ENCODE data around the gene DGKA. TPM values are rescaled to one million over a fixed set of nuclear protein-coding genes. Genes with fewer than 3 reads are reported as not detected.
"Not testable (repeated sequence)": the region's sequence is repeated elsewhere in the genome, so short reads cannot be mapped to it uniquely, and the experiment has no call there.

DGKA gene
- total RNA-seq, 4 donors from 2014 or later: 185 to 556 (median 198) TPM

GRCh38 chr12:55984861-55985260 lies 53.9 kb downstream of the DGKA start:
- Histone ChIP-seq H3K9me3 (no peaks in the 10 kb centered on the region), H3K4me1 (no peaks in the 10 kb centered on the region), H3K27ac (no peak overlapping the region), H3K36me3 (peaks cover 78% of the 10 kb centered on the region), H3K27me3 (no peaks in the 10 kb centered on the region), H3K4me3 (no peak overlapping the region)
- WGBS: 79% methylated on average over 2 of the region's 2 CpGs
- TF ChIP-seq EP300 (IDR thresholded peaks at IDR 0.05) (no peak), POLR2AphosphoS5 (IDR thresholded peaks at IDR 0.05) (no peak), CTCF (IDR thresholded peaks at IDR 0.05) (no peak), POLR2A (IDR thresholded peaks at IDR 0.05) (no peak)
- no peak for DNase-seq (ENCODE audit: low spot score in 2 of 2)

- TF ChIP-seq POLR2AphosphoS5 (IDR thresholded peaks at IDR 0.05) (no peak), EP300 (IDR thresholded peaks at IDR 0.05) (no peak), POLR2A (IDR thresholded peaks at IDR 0.05) (no peak), CTCF (IDR thresholded peaks at IDR 0.05) (no peak)
- Histone ChIP-seq H3K9me3 (no peaks in the 10 kb centered on the region), H3K27me3 (no peaks in the 10 kb centered on the region), H3K4me3 (no peak overlapping the region), H3K4me1 (no peaks in the 10 kb centered on the region), H3K36me3 (peaks cover 81% of the 10 kb centered on the region), H3K27ac (no peak overlapping the region)
- DNase-seq (ENCODE audit: low spot score in 2 of 2): no peak
- WGBS: 85% methylated on average over 4 of the region's 4 CpGs
Measured at GRCh38 chr12:55985341-55985740, 54.4 kb downstream of the DGKA start.

- not testable (repeated sequence) for DNase-seq (ENCODE audit: low spot score in 2 of 2); H3K27me3 ChIP-seq
Measured at GRCh38 chr12:55985976-55986375, 55.0 kb downstream of the DGKA start.

GRCh38 chr12:55991110-55991509 lies 60.1 kb downstream of the DGKA start:
- no peak overlapping the region for H3K27ac ChIP-seq
- no peaks in the 10 kb centered on the region for H3K27me3 ChIP-seq
- peaks cover 1% of the 10 kb centered on the region for H3K4me1 ChIP-seq
- WGBS: 95% methylated on average over 3 of the region's 3 CpGs
- no peaks in the 10 kb centered on the region for H3K9me3 ChIP-seq
- TF ChIP-seq EP300 (IDR thresholded peaks at IDR 0.05): no peak
- TF ChIP-seq CTCF (IDR thresholded peaks at IDR 0.05): no peak
- TF ChIP-seq POLR2AphosphoS5 (IDR thresholded peaks at IDR 0.05): no peak
- TF ChIP-seq POLR2A (IDR thresholded peaks at IDR 0.05): no peak
- peaks cover 76% of the 10 kb centered on the region for H3K36me3 ChIP-seq
- no peak for DNase-seq (ENCODE audit: low spot score in 2 of 2)
- H3K4me3 ChIP-seq: no peak overlapping the region

More at GRCh38 chr12:55985976-55986375, 55.0 kb downstream of the DGKA start:
- not testable (repeated sequence) for H3K4me1 ChIP-seq, H3K9me3 ChIP-seq, H3K4me3 ChIP-seq, H3K27ac ChIP-seq
- H3K36me3 ChIP-seq: peaks cover 81% of the 10 kb centered on the region
- 91% methylated on average over 7 of the region's 7 CpGs for WGBS

- no peak for TF ChIP-seq POLR2AphosphoS5 (IDR thresholded peaks at IDR 0.05)
- H3K4me1 ChIP-seq: peaks cover 15% of the 10 kb centered on the region
- 83% methylated on average over 4 of the region's 4 CpGs for WGBS
- H3K9me3 ChIP-seq: no peaks in the 10 kb centered on the region
- H3K27ac ChIP-seq: no peak overlapping the region
- H3K4me3 ChIP-seq: no peak overlapping the region
- no peak for DNase-seq (ENCODE audit: low spot score in 2 of 2)
- no peaks in the 10 kb centered on the region for H3K27me3 ChIP-seq
- H3K36me3 ChIP-seq: peaks cover 61% of the 10 kb centered on the region
Measured at GRCh38 chr12:55993230-55993853, 62.4 kb downstream of the DGKA start.

- no peak overlapping the region for H3K27ac ChIP-seq
- DNase-seq (ENCODE audit: low spot score in 2 of 2): no peak
- H3K4me3 ChIP-seq: no peak overlapping the region
- TF ChIP-seq EP300 (IDR thresholded peaks at IDR 0.05) (no peak), POLR2A (IDR thresholded peaks at IDR 0.05) (no peak), CTCF (IDR thresholded peaks at IDR 0.05) (no peak), POLR2AphosphoS5 (IDR thresholded peaks at IDR 0.05) (no peak)
- H3K36me3 ChIP-seq: peaks cover 43% of the 10 kb centered on the region
- H3K4me1 ChIP-seq: peaks cover 15% of the 10 kb centered on the region
- H3K27me3 ChIP-seq: no peaks in the 10 kb centered on the region
- WGBS: 87% methylated on average over 8 of the region's 8 CpGs
- no peaks in the 10 kb centered on the region for H3K9me3 ChIP-seq
Measured at GRCh38 chr12:55995366-55995765, 64.4 kb downstream of the DGKA start.

Measured in suprapubic skin (tissue), 4 donors.